SK-N-SH (cell line): ENCODE measurements around the gene PNKD. TPM values are rescaled to one million over a fixed set of nuclear protein-coding genes. Genes with fewer than 3 reads are reported as not detected.

Experiments used
- CTCF ChIA-PET: fragments of 300-600, 350-600 bp; formaldehyde crosslinking; extraction: SDS; loops from one replicate; lab custom pipeline; 2021; lab: Yijun Ruan, JAX
- POLR2A ChIA-PET: fragments of 350-600 bp; sonication (Branson Sonifier 250); formaldehyde crosslinking; extraction: SDS; loops from one replicate; lab custom pipeline; 2020; ENCODE audit warnings: antibody characterized with exemption, inconsistent platforms; lab: Yijun Ruan, JAX
- DNase-seq: peaks from one replicate; pipeline ENCODE4 v3.0.0; 2012
- H2AFZ ChIP-seq: fragments of 200-600 bp; sonication (generic); 2 replicates; pipeline ENCODE4 v1.8.1; 2016; ENCODE audit warnings: antibody characterized with exemption, mild to moderate bottlenecking, low read depth
- H3F3A ChIP-seq: fragments of 200-600 bp; sonication (generic); replicated peaks from 2 replicates; pipeline ENCODE3; 2016; ENCODE audit warnings: antibody characterized with exemption, mild to moderate bottlenecking; ENCODE audit not compliant: insufficient read depth
- H3K27ac ChIP-seq, 2 experiments: fragments of 200-500 bp in 1 of 2; fragments of 200-600 bp in 1 of 2; sonication (Bioruptor generic) in 1 of 2; sonication (generic), shearing (Covaris generic) in 1 of 2; 2 replicates each; pipeline versions ENCODE4 v1.5.1 to v1.6.1; 2014 to 2016; ENCODE audit warnings: low read depth in 2 of 2, inconsistent platforms in 1 of 2, low read length in 1 of 2, mild to moderate bottlenecking in 1 of 2, mixed read lengths in 1 of 2
- H3K27me3 ChIP-seq: fragments of 200-600 bp; sonication (generic), shearing (Covaris generic); 2 replicates; pipeline ENCODE4 v1.6.1; 2016; ENCODE audit warnings: mixed run types; ENCODE audit not compliant: insufficient read depth
- H3K36me3 ChIP-seq, 2 experiments: fragments of 200-500 bp in 1 of 2; fragments of 200-600 bp in 1 of 2; sonication (Bioruptor generic) in 1 of 2; sonication (generic) in 1 of 2; replicated peaks in 1 of 2; 2 replicates each; pipeline versions ENCODE3 to v1.5.1; 2014 to 2016; ENCODE audit warnings: low read length in 1 of 2, mild to moderate bottlenecking in 1 of 2; ENCODE audit not compliant: insufficient read depth in 2 of 2, control insufficient read depth in 1 of 2
- H3K4me1 ChIP-seq, 2 experiments: fragments of 200-500 bp in 1 of 2; fragments of 200-600 bp in 1 of 2; sonication (Bioruptor generic) in 1 of 2; sonication (generic), shearing (Covaris generic) in 1 of 2; 2 replicates each; pipeline versions ENCODE4 v1.5.1 to v1.6.1; 2014 to 2016; ENCODE audit warnings: low read depth in 1 of 2, low read length in 1 of 2, mixed run types in 1 of 2; ENCODE audit not compliant: insufficient read depth in 2 of 2, control insufficient read depth in 1 of 2
- H3K4me2 ChIP-seq: fragments of 200-600 bp; sonication (generic), shearing (Covaris generic); 2 replicates; pipeline ENCODE4 v1.6.1; 2017; ENCODE audit warnings: mixed run types
- H3K4me3 ChIP-seq, 2 experiments: fragments of 200-500 bp in 1 of 2; fragments of 200-600 bp in 1 of 2; sonication (Bioruptor generic) in 1 of 2; sonication (generic), shearing (Covaris generic) in 1 of 2; 2 replicates each; pipeline versions ENCODE4 v1.5.1 to v1.8.1; 2014 to 2016; ENCODE audit warnings: low read depth in 2 of 2, inconsistent platforms in 1 of 2, low read length in 1 of 2, mild to moderate bottlenecking in 1 of 2, mixed read lengths in 1 of 2, moderate library complexity in 1 of 2
- H3K79me2 ChIP-seq: fragments of 200-600 bp; sonication (generic); 2 replicates; pipeline ENCODE4 v1.8.1; 2017; ENCODE audit warnings: mild to moderate bottlenecking; ENCODE audit not compliant: insufficient read depth
- H3K9ac ChIP-seq: fragments of 200-600 bp; sonication (generic); 2 replicates; pipeline ENCODE4 v1.6.1; 2017; ENCODE audit warnings: mixed run types
- H3K9me2 ChIP-seq: fragments of 200-600 bp; sonication (generic); 2 replicates; pipeline ENCODE4 v1.6.1; 2017; ENCODE audit warnings: mixed run types
- H3K9me3 ChIP-seq: fragments of 200-600 bp; sonication (generic); 2 replicates; pipeline ENCODE4 v1.6.1; 2017; ENCODE audit warnings: mixed run types, mild to moderate bottlenecking, moderate library complexity
- H4K20me1 ChIP-seq: fragments of 200-600 bp; sonication (generic); 2 replicates; pipeline ENCODE4 v1.6.1; 2017; ENCODE audit warnings: mild to moderate bottlenecking, mixed run types; ENCODE audit not compliant: insufficient read depth
- CHD2 ChIP-seq: fragments of 150-350 bp; IDR thresholded peaks from 2 replicates; pipeline ENCODE4 v1.6.1; 2018; ENCODE audit warnings: low read length; ENCODE audit not compliant: partially characterized antibody
- ELF1 ChIP-seq: IDR thresholded peaks from 2 replicates; pipeline ENCODE4 v1.4.0; 2012
- FOXM1 ChIP-seq: IDR thresholded peaks from 2 replicates; pipeline ENCODE4 v1.4.0; 2012; ENCODE audit warnings: low read depth, mild to moderate bottlenecking
- GATA2 ChIP-seq: sonication (generic); formaldehyde crosslinking; IDR thresholded peaks from 2 replicates; pipeline ENCODE4 v1.5.0; 2020; ENCODE audit warnings: mild to moderate bottlenecking, missing genetic modification reagents
- IRF3 ChIP-seq: fragments of 150-350 bp; IDR thresholded peaks from 2 replicates; pipeline ENCODE4 v1.6.1; 2016; ENCODE audit warnings: mild to moderate bottlenecking, low read depth, low read length
- MXI1 ChIP-seq: IDR thresholded peaks from 2 replicates; pipeline ENCODE4 v1.6.1; 2012; ENCODE audit warnings: mild to moderate bottlenecking, low read depth, low read length, improper control_type of control experiment
- NFIC ChIP-seq: IDR thresholded peaks from 2 replicates; pipeline ENCODE4 v1.4.0; 2012; ENCODE audit warnings: borderline replicate concordance
- NRF1 ChIP-seq: IDR thresholded peaks from 2 replicates; pipeline ENCODE4 v1.6.1; 2012; ENCODE audit warnings: low read depth, mild to moderate bottlenecking, low read length
- PBX3 ChIP-seq: IDR thresholded peaks from 2 replicates; pipeline ENCODE4; 2012
- RAD21 ChIP-seq: IDR thresholded peaks from 2 replicates; pipeline ENCODE4 v1.6.1; 2012; ENCODE audit warnings: mild to moderate bottlenecking, low read length
- RFX5 ChIP-seq: IDR thresholded peaks from 2 replicates; pipeline ENCODE4 v1.6.1; 2012; ENCODE audit warnings: mild to moderate bottlenecking, improper control_type of control experiment, low read length
- RXRA ChIP-seq: IDR thresholded peaks from 2 replicates; pipeline ENCODE4 v1.4.0; 2012; ENCODE audit warnings: low read depth, mild to moderate bottlenecking, borderline replicate concordance
- TAF1 ChIP-seq: IDR thresholded peaks from 2 replicates; pipeline ENCODE4 v1.6.1; 2012; ENCODE audit warnings: low read depth, mild to moderate bottlenecking, low read length, moderate library complexity, borderline replicate concordance
- WGBS: methylation state at CpG from one replicate; pipeline ENCODE4 v1.1.6; 2017; ENCODE audit warnings: low lambda C conversion rate; 5-methylcytosine and 5-hydroxymethylcytosine counted together
- polyA plus RNA-seq, 3 experiments: library from polyadenylated mRNA; depleted of rRNA; stranded (reverse); fragments of >200 nt; gene quantifications; 2 replicates each; pipeline ENCODE4 v1.2.3, GENCODE V29; 2012
- TF ChIP-seq, protein P1 (sequence below): IDR thresholded peaks from 2 replicates; pipeline ENCODE4 v1.4.0; 2012; ENCODE audit warnings: low read depth, borderline replicate concordance

Gene PNKD
- polyA plus RNA-seq, 1 of the 3 experiments (the other 2 are of a cell fraction), result 101 TPM

DNA sequence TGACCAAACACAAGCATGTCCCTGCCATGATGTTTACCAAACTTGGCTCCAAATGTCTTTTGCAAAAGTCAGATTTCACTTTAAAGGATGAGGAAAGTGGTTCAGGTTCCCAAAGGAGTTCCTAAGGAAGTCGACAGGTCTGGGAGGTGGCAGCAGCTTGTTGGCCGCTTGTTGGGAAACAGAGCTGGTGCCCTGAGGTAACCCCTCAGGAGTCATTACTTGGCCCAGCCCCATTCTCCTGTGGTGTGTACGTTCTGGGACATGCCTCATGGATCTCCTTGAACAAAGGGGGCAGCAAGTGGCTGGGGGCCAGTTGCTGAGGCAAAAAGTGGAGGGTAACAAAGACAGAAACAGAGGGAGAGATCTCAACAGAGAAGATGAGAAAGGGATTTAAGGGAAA, 11.1 kb downstream of the PNKD start:
- 85% methylated on average over 3 of the region's 3 CpGs for WGBS
- Histone ChIP-seq H4K20me1 (no peaks in the 10 kb centered on the region), H3K9ac (no peak overlapping the region), H2AFZ (no peak overlapping the region), H3F3A (peaks cover 2% of the 10 kb centered on the region)
- CTCF ChIA-PET, result interaction anchor here (0.9 to 2.3 kb wide), 5 partner anchors 8 to 115 kb away, joined by 3 to 10 read pairs (median 7); no protein-coding TSS in a partner anchor
- TF ChIP-seq, protein P1, sequence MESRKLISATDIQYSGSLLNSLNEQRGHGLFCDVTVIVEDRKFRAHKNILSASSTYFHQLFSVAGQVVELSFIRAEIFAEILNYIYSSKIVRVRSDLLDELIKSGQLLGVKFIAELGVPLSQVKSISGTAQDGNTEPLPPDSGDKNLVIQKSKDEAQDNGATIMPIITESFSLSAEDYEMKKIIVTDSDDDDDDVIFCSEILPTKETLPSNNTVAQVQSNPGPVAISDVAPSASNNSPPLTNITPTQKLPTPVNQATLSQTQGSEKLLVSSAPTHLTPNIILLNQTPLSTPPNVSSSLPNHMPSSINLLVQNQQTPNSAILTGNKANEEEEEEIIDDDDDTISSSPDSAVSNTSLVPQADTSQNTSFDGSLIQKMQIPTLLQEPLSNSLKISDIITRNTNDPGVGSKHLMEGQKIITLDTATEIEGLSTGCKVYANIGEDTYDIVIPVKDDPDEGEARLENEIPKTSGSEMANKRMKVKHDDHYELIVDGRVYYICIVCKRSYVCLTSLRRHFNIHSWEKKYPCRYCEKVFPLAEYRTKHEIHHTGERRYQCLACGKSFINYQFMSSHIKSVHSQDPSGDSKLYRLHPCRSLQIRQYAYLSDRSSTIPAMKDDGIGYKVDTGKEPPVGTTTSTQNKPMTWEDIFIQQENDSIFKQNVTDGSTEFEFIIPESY, result no peak
- no peak for TF ChIP-seq CHD2
- no peak for TF ChIP-seq RFX5
- TF ChIP-seq IRF3, result no peak
- no peak for TF ChIP-seq NRF1
- no peak for TF ChIP-seq RXRA
- TF ChIP-seq FOXM1, result no peak
- no peak for TF ChIP-seq PBX3
- no peak for TF ChIP-seq NFIC
- TF ChIP-seq GATA2, result no peak
- TF ChIP-seq TAF1, result no peak
- no peak for TF ChIP-seq MXI1
- TF ChIP-seq ELF1, result no peak
- no peak for TF ChIP-seq RAD21
- TF ChIP-seq, all 33 proteins: peak for 0
- H3K4me2 ChIP-seq, result no peak overlapping the region
- no peak for DNase-seq
- H3K27ac ChIP-seq, result peak overlapping the region in 1 of 2 experiments; percentile 81; a peak in 1 of 4 replicates
- 0 out of 2 replicates have a peak, but pooled peaks cover 3% of the 10 kb centered on the region for H3K79me2 ChIP-seq
- POLR2A ChIA-PET, result no interaction called here
- H3K4me1 ChIP-seq, result peaks cover 7 to 29% of the 10 kb centered on the region in 2 experiments; a peak in 3 of 4 replicates
- H3K9me2 ChIP-seq, result no peaks in the 10 kb centered on the region
- no peaks in the 10 kb centered on the region for H3K27me3 ChIP-seq
- no peak overlapping the region for H3K4me3 ChIP-seq
- no peaks in the 10 kb centered on the region for H3K9me3 ChIP-seq
- H3K36me3 ChIP-seq, result peaks cover 0 to 9% of the 10 kb centered on the region in 2 experiments
